GM21717 (cell line): ENCODE measurements around the gene HTR3C.
"Not testable (repeated sequence)": the region's sequence is repeated elsewhere in the genome, so short reads cannot be mapped to it uniquely, and the experiment has no call there.

Source experiments
- ATAC-seq: cut with Tn5 transposase; IDR thresholded peaks from one replicate; pipeline ENCODE4 v1.9.1; 2021; ENCODE audit warnings: mild to moderate bottlenecking, moderate library complexity; ENCODE audit not compliant: unreplicated experiment

HTR3C gene

DNA sequence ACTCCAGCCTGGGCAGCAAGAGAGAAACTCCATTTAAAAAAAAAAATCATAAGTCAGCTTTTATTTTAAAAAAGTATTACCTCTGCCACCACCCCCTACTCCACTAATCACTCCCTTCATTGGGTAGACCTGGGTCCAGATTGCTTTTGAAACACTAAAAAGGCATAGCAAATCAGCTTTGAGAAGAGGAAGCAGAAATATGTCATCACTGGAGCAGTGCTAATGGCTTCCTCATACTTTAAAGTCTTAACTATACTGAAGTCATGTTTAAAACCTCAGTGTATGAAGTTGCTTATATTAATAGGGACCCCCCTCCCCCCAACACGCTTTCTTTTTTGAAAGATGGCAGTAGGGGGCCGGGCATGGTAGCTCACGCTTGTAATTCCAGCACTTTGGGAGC, 22.3 kb upstream of the HTR3C start:
- ATAC-seq, result no peak

DNA sequence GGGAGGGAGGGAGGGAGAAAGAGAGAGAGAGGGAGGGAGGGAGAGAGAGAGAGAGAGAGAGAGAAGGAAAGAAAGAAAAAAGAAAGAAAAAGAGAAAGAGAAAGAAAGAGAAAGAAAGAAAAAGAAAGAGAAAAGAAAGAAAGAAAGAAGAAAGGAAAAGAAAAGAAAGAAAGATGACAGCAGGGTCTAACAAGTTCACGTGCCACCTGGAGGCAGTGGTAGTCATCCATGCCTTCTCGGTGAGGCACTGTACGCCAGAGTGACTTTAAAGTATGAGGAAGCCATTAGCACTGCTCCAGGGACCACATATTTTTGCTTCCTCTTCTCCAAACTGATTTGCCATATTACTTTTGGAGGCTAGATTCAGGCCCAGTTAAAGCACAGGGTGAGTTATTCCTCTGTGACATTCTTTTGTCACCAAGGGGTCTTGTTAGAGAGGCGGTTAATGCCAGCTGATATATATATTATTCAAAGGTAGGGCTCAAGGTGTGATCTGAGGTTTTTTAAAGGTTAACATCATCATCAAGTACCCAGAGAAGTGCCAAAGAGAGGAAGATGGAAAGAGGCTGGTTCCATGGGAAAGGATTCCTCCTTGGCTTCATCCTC, 21.6 kb upstream of the HTR3C start, which contains the start of gene HTR3D:
Gene HTR3D, plus strand, starts transcription at position 556 of the 606 bp plus-strand sequence. Its CDS starts 0 bp downstream, at position 556.
- no peak for ATAC-seq

DNA sequence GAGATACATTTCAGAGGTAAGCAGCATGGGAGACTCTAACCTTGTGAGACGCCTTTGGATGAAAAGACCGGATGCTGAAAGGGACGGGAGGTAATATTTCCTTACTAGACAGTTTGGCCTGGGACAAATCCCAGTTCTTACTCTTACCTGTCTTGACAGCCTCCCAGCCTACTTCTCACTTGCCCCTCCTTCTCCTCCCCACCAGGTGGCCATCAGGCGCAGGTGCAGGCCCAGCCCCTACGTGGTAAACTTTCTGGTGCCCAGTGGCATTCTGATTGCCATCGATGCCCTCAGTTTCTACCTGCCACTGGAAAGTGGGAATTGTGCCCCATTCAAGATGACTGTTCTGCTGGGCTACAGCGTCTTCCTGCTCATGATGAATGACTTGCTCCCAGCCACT, 15.0 kb upstream of the HTR3C start:
- no peak for ATAC-seq

DNA sequence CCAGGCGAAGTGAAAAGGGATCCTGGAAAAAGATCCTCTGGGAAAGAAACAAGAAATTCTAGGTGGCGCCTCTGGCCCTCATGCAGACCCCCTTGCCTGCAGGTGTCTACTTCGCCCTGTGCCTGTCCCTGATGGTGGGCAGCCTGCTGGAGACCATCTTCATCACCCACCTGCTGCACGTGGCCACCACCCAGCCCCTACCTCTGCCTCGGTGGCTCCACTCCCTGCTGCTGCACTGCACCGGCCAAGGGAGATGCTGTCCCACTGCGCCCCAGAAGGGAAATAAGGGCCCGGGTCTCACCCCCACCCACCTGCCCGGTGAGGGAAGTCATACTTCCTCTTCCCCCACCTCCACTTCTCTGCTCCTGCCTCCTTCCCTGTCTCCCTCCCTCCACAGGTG, 14.5 kb upstream of the HTR3C start:
- ATAC-seq, result not testable (repeated sequence)

DNA sequence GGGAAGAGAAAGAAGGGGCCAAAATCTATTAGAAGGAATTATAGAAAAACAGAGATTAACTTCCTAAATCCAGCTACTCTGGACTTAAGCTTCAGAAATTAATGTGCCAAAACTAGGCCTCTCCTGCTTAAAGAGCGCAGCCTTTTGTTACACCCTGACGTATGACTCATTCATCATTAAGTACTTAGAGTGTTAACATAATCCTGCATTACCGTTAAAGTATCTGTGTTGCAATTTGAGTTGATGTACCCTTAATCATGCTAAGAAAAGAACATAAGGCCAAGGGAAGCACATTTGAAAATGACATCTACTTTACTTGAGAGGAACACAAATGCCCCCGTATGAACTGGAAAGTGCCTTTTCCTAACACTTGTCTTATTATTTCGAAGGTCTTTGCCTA, 13.4 kb upstream of the HTR3C start:
- ATAC-seq, result no peak

DNA sequence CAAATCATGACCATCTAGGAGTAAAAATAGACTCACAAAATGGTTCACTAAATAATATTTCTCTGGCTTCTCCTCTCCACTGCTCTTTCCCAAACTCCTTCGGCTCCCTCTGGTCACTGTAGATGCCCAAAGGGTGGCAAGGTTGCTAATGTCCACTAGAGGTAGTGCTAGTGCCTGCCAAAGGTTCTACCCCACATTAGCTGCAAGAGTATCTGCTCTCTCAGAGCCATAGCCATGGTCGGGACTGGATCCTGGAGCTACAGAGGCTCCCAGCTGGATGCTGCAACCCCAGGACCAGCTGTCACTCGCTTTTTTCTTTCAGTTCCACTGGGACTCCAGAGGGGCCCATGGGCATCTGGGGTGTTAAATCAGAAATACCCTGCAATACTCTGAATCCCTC, 12.8 kb upstream of the HTR3C start:
- no peak for ATAC-seq

DNA sequence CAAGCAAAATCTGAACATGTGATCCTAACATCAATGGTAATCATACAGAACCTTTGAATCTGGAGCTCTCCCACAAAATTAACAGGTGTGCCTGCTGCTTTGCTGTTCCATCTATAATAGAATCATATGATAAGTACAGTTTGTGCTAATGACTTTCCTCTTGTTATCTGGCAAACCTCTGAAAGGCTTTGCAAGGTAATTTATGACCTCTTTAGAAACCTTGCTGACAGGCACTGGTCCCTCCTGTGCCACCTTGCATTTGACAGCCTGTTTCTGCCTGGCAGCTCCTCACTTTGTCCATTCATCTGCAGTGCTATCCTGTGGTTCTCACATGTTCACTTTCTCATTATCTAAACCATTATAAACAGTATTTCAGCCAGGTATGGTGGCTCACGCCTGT, 10.2 kb upstream of the HTR3C start:
- ATAC-seq, result no peak

DNA sequence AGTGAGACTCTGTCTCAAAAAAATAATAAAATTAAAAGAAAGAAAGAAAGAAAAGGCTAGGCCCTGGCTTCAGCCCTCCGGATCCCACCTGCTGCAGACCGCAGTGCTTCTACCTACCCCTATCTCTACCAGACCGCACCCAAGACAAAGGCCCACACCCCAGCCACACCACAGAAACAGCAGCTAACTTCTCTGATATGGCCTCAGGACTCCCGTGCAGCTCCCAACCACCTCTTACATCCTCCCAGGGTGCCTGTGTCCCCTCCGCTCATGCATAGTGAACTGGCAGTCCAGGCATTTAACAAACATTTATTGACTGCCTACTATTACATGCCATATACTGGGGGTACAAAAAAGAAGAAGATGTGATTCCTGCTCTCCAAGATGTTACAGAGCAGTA, 6.9 kb upstream of the HTR3C start:
- ATAC-seq, result no peak

DNA sequence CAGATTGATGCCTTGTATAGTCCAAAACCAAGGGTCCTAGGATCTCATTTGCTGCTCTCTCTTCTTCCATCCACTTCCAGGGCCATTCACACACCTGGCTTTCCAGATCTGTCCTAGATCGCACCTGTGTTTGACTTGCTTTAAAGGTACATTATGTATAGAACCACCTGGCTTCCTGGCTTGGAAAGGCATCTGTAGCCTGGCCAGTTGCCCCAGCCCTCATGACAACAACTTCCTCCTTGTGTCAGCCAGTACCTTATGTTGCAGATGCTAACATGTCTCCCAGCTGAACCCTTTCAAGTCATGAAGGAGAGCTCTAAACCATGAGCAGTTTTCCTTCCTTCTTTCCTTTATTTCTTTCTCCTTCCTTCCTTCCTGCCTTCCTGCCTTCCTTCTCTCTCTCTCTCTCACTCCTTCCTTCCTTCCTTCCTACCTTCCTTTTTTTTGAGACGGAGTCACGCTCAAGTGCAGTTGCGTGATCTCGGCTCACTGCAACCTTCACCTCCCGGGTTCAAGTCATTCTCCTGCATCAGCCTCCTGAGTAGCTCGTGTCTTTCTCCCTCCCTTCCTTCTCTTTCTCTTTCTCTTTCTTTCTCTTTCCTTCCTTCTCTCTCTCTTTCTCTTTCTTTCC, 2.5 kb upstream of the HTR3C start:
- no peak for ATAC-seq

DNA sequence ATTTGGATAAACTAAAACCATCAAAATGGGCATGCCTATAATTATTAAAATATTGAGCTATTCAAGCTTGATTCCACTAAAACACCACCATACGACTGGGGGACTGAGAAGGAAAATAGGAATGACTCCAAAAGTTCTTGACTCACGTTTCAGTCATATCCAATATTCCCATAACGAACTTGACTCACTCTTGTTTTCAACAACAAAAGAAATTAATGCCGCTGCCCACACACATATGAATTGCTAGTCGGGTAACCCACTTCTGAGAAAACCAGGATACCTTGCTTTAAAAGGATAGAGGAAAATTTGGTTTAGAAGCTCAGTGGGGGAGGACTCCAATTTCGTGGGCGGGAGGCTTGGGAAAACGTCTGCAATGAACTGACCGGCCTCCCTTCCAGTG, 5.2 kb downstream of the HTR3C start:
- no peak for ATAC-seq

DNA sequence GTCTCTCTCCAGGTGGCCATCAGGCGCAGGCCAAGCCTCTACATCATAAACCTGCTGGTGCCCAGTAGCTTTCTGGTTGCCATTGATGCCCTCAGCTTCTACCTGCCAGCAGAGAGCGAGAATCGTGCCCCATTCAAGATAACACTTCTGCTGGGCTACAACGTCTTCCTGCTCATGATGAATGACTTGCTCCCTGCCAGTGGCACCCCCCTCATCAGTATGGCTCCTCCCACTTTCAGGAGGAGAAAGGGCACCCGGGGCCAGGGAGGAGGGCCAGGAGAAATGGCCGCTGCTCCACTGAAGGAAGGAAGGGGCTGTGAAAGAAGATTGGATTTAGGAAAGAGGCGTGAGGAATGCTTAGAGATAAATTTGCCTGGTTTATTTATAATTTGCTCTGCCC, 6.6 kb downstream of the HTR3C start:
- no peak for ATAC-seq

DNA sequence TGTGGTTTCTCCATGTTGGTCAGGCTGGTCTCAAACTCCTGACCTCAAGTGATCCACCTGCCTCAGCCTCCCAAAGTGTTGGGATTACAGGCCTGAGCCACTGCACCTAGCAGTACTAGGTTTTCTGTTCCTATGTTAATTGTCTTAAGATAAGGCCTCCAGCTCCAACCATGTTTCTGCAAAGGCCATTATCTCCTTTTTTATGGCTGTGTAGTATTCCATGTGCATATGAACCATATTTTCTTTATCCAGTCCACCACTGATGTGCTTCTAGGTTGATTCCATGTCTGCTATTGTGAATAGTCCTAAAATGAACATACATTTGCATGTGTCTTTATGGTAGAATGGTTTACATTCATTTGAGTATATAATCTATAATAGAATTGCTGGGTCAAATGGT, 9.8 kb downstream of the HTR3C start:
- ATAC-seq, result no peak

DNA sequence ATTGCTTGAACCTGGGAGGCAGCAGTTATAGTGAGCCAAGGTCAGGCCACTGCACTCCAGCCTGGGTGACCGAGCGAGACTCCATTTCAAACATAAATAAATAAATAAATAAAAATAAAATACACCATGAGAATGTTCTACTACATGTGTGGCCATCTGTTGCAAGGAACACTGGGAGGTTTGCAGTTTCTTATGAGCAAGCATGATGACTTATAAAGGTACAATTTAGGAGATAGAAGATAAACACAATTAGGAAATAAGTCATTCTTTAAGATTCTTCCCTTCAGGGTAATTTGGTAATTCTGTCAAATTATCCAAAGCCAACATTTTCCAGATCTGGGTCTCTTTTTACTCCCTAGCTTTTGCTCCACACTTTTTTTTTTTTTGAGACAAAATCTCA, 13.4 kb downstream of the HTR3C start:
- no peak for ATAC-seq

DNA sequence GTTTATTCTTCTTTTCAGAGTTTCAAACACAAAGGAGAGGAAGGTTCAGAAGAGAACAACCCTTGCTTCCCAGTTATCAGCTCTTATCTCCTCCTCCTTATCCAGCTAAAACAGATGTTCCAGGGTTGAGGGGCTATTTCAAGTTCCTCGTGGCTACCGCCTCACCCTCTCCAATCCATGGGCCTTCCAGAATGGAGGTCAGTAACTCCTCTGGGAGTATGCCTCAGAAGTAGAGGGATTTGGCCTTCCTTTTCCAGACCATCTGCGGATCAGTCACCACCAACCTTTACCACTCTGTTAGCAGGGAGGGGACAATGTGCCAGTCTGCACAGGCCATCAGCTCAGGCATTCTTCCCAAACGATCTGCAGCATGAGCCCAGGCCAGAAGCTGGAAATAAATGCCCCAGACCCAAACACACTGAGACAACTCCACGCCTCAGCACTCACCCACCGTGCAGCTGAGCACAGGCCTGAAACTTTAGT, 14.8 kb downstream of the HTR3C start:
- no peak for ATAC-seq

DNA sequence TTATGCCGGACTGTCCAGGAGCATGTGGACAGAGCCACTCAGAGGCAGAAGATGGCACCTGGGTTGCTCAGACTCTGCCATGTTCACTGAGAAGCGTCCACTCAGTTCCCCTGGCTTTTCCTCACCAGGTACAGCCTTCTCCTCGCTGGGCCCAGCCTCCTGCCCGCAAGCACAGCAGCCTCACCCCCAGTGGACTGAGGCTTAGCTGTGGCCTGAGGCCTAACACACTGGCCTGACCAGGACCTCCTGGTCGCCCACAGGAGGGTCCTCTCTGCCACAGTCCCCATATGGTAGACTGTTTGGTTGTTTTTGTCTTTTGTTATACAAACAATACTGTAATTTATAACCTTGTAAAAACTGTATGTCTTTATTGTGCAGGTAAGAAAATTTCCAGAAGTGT, 15.5 kb downstream of the HTR3C start:
- ATAC-seq, result no peak

DNA sequence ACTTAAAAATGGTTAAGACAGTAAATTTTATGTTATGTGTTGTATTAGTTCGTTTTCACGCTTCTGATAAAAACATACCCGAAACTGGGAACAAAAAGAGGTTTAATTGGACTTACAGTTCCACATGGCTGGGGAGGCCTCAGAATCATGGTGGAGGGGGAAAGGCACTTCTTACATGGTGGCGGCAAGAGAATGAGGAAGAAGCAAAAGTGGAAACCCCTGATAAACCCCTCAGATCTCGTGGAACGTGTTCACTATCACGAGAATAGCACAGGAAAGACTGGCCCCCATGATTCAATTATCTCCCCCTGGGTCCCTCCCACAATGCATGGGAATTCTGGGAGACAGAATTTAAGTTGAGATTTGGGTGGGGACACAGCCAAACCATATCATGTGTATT, 18.3 kb downstream of the HTR3C start:
- not testable (repeated sequence) for ATAC-seq

DNA sequence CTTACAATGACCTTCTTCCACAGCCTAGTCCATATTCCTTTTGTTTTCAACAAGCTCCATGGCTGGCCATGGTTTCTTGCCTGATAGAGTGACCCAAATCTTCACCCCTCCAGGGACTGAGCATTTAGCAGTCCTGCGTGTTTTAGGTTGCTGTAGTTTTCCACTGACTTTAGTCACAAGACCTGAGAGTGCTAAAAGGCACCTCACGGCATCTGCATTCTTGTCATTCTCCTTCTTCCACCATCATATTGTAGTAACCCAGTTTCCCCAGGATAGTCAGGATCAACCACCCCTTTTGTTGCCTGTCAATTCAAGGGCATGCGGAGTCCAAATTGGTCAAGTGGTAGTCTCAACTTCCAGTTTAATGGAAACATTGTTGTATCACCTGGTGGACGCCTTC, 20.8 kb downstream of the HTR3C start:
- no peak for ATAC-seq

DNA sequence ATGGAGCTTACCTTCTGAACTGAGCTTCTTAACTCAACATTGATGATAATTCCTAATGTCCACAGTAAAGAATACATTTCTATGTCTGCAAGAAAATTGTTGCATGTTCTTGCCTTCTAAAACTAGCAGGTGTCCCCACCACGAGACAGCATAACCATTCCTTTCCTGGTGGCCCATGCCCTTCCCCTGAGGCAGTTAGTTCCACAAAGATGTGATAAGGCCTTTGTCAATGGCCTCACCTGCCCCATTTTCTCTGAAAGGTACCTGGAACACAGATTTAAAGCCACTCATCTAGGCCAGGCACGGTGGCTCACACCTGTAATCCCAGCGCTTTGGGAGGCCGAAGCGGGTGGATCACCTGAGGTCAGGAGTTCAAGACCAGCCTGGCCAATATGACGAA, 23.1 kb downstream of the HTR3C start:
- no peak for ATAC-seq

DNA sequence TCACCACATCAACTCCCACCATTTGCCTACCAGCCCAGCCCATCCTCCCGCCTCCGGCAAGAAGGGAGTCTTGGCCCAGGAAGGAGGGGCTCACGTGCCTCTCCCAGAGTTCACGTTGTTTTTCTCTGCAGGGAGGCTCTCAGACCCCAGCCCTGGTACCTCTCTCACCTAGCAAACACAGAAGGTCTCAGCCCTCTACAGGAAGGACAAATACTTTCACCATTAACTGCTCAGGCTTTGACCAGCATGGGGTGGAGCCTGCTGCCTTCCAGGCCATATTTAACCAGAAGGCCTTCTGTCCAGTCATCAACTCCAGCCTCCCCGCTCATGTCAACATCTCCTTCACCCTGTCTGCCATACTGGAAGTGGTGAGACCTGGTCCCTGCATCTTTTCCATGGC, 25.0 kb downstream of the HTR3C start:
- ATAC-seq, result no peak

DNA sequence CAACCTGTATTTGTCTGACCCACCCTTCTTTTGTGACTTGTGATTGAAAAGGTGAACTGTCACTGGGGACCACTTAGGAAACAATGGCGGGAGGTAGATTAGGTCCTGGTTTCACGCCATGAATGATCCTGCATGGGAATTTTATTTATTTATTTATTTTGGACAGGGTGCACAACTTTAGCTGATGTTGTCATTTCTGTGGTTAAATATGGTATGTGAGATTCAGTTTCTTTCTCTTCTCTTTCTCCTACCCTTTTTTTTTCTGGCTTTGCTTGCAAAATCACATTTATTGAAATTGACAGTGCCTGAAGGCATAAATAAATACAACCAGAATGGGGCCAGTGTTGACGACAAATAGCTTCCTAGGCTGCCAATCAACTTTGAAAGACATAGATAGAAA, 26.0 kb downstream of the HTR3C start:
- no peak for ATAC-seq

DNA sequence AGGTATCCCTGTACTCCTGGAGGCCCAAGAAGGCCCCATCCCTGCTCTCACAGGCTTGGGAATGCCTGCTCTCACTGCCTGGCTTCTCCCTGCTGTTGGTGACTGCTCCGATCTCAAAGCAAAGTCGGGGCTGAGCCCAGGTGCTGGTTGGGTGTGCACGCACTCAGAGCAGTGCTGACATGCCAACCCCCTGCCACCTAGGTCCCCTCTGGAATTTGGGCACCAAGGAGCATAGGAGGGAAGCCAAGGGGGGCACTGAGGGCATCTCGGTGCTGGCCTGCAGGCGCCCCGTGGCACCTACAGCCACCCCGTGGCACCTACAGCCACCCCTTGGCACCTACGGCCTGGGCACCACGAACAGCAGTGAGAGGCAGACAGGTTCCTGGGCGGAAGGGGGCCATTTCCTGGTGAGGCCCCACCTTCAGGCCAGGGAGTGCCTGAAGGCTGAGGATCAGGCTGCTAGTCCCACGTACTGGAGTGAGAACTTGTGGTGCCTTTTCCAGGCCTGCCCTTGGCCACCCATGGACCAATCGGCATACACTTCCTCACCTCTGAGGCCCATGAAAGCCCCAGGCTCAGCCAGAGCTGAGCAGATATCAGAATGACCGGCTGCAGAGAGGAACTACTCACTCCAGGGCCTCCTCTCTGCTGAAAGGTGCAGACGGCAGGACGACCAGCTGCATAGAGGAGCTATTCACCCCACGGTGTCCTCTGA, 28.4 kb downstream of the HTR3C start:
- no peak for ATAC-seq

DNA sequence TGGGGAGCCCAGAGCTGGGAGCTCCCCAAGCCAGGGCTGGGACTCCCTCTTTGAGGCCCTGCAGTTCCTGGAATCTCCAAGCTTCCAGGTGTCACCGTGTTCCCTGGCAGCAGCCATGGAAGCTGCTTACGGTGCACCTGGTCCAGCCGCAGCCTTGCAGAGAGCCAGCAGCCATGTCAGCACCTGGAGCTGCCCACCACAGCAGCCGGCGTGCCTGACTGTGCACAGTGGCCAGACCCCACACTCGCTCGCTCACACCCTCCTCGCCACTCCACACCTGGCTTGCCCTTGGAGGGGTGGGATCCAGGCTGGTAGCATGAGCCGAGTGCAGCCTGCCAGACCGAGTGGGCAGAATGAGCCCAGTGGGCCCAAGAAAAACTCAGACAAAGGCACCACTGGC, 29.2 kb downstream of the HTR3C start:
- ATAC-seq, result no peak
